NCI-H2196 treated with DMSO at 0.1 percent for 48 hours (cell line): ENCODE measurements around the gene ZNF397.

Source experiments
- DNase-seq: peaks from one replicate; lab custom pipeline; 2025; ENCODE audit not compliant: unreplicated experiment; lab: John Stamatoyannopoulos, UW

Gene ZNF397

DNA sequence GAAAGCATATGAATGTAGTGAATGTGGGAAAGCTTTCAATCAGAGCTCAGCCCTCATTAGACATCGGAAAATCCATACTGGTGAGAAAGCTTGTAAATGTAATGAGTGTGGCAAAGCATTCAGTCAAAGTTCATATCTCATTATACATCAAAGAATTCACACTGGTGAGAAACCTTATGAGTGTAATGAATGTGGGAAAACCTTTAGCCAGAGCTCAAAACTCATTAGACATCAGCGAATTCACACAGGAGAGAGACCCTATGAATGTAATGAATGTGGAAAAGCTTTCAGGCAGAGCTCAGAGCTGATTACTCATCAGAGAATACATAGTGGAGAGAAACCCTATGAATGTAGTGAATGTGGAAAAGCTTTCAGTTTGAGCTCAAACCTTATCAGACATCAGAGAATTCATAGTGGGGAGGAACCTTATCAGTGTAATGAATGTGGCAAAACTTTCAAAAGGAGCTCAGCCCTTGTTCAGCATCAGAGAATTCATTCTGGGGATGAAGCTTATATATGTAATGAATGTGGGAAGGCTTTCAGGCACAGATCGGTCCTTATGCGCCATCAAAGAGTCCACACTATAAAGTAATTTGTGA is 5.0 kb downstream of the ZNF397 start:
- DNase-seq, result no peak

DNA sequence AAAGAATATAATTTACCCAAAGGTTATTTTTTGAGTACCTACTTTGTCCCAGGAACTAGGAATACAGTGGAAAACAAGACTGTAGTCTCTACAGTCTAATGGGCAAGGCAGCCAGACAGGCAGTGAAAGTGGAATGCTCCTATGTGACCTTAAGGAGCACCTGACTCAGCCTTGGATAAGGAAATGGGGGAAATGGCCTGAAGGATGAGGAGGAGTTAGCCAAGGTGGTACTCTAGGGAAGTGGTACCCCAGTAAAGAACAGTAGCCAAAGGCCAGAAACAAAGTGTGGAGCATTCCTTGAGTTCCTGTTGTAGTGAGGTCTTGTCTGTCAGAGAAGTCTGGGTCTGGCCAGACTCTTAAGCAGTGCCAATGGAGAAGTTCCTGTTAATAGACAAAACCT is 6.0 kb downstream of the ZNF397 start:
- DNase-seq, result no peak

DNA sequence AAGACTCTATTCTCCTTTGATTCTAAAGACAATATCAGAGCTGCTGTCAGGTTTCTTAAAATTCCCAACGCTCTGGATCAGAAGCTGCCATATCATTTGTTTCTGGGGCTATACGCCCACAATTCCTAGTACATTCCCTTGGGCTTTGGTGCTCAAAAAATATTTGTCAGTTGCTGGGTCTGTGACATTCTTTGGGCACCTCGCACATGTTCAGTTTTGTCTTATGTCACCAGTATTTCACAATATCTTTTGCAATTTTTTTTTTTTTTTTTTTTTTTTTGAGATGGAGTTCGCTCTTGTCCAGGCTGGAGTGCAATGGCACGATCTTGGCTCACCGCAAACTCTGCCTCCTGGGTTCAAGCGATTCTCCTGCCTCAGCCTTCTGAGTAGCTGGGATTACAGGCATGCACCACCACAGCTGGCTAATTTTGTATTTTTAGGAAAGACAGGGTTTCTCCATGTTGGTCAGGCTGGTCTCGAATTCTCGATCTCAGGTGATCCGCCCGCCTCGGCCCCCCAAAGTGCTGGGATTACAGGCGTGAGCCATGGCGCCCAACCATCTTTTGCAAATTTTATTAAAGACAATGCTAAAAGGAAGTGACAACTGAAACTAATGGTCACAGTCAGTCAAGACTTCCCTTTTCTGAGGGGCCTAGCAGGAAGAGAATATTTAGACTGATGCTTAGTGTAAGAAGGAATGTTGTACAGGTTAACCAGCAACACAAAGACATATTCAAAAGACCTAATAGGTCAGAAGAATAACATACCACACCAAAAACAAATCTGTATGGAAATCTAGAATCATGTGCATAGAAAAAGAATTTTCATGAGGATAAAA is 6.8 kb downstream of the ZNF397 start:
- no peak for DNase-seq

DNA sequence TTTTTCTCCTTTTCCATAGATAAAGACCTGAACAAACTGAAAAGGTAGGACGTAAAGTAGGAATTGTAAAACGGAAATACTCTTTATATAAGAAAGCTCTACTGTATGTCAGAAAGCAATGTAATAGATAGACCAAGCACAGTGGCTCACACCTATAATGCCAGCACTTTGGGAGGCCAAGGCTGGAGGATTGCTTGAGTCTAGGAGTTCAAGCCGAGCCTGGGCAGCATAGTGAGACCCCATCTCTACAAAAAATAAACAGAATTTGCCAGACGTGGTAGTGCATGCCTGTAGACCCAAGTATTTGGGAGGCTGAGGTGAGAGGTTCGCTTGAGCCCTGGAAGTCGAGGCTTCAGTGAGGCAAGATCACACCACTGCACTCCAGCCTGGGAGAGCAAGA is 7.6 kb downstream of the ZNF397 start:
- DNase-seq, result no peak

DNA sequence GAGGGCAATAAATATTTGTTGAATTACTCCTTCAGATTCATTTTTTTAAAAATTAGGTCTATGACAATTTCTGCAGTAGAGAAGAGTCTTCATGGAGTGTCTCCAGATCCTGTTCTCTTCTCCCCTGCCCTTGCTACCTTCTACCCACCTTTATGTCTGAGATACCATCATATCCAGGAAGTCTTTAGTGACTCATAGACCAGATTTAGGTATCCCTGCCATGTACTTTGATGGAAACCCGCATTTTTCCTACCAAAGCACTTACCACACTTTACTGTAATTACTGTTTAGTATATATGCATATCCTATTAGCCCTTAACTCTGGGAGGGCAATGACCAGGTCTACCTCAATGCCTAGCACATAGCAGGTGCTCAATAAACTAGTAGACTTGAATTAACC is 11.6 kb downstream of the ZNF397 start:
- no peak for DNase-seq

DNA sequence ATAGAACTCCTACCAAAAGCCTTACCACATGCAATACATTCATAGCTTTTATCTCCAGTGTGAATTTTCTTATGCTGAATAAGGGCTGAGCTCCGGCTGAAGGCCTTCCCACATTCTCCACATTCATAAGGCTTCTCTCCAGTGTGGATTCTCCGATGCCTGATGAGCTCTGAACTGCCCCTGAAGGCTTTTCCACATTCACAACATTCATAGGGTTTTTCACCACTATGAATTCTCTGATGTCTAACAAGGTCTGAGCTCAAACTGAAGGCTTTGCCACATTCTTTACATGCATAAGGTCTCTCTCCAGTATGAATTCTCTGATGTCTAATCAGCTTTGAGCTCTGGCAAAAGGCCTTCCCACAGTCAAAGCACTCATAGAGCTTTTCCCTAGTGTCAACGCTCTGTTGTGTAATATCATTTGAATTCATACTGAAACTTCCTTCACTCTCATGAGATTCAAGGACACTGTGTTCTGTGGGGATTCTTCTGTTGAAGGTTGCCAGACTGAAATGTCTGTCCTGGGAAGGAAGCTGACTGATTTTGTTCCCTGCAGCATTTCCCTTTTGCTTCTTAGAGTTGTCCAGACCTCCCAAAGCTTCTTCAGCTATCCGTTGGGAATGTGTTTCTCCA is 12.9 kb downstream of the ZNF397 start:
- DNase-seq, result no peak

DNA sequence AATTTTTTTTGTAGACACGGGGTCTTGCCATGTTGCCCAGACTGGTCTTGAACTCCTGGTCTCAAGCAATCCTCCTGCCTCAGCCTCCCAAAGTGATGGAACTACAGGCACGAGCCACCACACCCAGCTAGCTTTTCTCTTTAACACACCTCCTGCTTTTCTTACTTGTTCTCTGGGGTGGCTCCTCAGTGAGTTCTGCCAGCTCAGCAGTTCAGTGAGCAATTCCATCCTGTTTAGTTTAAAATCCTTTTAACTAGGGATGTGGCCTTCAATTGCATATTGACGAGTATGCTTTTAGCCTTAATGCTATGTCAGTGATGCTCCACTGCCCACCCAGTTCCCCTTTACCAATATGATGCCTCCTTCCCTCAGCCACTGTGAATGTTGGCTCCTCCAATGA is 16.1 kb downstream of the ZNF397 start:
- DNase-seq, result no peak

DNA sequence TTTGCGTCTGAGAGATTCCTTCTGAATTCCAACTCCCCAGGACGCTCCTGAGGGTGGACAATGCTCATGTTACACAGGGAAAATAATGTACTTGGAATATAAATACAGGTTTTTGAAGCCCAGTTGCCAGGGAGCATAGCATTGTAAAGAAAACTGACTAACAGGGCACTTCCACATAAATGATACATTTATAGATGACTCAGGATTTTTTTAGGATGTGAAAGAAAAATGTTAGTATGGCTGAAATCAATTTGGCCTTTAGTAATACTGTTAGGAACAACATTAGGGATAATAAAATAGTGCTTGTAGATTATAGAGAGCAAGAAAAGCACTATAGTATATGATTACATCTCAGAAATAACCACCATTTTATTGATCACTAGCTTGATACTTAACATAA is 23.6 kb downstream of the ZNF397 start:
- no peak for DNase-seq

DNA sequence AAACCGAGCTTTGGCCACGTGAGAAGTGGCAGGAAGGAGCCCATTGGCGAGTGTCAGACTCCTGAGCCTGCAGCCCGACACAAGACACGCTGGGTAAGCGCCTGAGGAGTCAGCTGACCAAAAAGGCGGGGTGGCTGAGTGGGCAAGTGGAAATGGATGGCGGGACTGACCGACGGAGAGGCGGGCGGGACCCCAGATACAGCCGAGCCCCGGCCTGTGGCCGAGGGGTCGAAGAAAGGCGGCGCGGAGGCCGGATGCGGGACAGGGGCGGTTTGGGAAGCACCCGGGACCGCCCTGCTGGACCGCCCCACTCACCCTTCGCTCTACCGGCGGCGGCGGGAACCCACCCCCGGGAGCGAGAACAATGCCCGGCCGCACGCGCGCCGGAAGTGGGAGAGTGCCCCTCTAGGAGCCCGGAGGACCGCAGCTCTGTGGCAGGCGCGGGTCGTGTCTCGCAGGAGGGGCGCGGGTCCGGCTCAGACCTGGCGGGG is 26.4 kb downstream of the ZNF397 start:
- no peak for DNase-seq

DNA sequence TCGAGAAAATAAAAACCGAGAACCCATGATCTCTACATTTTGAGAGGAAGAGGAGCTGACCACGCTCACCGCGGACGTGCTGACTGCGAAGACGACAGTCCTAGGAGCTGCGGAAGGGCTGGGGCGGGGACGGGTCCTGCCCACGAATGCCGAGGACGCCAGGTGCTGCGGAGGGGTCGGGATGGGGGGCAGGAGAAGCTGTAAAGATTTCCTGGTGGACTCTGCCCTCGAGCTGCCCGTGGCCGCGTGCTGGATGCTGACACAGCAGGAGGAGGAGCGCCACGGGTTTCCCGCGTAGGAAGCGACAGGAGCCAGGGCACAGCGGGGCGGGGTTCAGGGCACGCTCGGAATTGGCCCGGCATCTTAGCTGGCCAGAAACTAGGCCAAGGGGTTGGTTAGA is 27.0 kb downstream of the ZNF397 start:
- no peak for DNase-seq

DNA sequence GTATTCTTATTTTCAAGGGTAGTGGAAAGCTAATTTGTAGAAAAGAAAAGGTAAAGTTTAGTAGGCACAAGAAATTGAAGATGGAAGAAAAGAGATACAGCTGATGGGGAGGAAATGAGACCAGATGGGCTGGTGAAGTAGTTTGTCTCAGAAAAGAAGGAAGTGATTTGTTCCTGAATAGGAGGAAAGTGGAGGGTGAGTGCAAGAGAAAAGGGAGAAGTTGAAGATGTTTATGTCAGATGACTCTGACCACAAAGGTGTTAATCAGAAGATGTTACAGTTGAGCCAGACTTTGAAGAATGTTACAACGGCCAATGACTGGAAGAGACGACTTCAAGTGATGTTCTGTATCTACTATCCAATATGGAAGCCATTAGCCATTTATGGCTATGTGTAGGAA is 28.0 kb downstream of the ZNF397 start:
- no peak for DNase-seq

DNA sequence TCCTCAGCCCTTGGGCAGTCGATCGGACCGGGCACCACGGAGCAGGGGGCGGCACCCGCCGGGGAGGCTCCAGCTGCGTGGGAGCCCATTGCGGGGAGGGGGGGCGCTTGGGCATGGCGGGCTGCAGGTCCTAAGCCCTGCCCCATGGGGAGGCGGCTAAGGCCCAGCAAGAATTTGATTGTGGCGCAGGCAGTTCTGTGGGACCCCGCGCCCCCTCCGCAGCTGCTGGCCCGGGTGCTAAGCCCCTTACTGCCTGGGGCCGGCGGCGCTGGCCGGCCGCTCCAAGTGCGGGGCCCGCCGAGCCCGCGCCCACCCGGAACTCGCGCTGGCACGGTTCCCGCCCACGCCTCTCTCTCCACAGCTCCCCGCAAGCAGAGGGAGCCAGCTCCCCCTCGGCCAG is 30.8 kb downstream of the ZNF397 start:
- DNase-seq, result no peak

DNA sequence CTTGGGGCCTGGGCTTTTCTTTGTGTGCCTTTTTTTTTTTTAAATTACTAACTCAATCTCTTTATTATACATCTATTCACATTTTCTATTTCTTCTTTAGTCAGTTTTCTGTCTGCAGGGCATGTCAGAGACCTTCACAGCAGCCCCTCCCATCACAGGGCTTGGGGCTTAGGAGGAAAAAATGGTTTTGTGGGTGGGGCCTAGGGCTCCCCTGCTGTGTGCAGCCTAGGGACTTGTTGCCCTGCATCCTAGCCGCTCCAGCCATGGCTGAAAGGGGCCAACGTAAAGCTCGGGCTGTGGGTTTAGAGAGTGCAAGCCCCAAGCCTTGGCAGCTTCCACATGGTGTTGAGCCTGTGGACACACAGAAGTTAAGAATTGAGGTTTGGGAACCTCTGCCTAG is 35.4 kb downstream of the ZNF397 start:
- no peak for DNase-seq

DNA sequence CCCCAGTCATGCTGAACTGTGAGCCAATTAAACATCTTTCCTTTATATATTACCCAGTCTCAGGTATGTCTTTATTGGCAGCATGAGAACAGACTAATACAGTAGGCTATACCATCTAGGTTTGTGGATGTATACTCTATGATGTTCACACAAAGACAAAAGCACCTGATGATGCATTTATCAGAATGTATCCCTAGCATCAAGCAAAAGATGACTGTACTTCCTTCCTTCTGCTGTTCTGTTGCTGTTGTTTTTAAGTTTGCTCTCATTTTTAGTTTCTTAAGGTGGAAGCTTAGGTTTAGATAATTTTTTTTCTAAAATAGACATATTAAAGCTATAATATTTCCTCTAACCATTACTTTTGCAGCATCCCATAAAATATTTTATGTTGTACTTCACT is 36.8 kb downstream of the ZNF397 start:
- no peak for DNase-seq

DNA sequence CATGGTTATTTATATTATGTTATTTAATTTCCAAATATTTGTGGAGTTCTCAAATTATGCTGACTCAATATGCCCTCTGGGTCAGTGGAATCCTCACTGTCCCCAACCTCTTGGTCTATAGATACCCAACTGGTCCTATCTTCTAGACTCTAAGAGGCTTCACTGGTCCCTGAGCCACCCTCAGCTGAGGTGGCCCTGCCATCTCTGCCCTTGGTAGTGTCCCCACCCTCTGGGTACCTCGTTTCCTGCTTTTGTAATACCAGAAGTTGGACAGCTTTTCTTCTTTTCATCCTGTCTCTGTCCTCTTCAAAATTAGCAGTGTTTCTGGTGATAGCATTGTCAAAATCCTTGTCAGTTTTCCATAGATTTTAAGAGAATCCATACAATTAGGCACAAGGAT is 37.3 kb downstream of the ZNF397 start:
- no peak for DNase-seq

DNA sequence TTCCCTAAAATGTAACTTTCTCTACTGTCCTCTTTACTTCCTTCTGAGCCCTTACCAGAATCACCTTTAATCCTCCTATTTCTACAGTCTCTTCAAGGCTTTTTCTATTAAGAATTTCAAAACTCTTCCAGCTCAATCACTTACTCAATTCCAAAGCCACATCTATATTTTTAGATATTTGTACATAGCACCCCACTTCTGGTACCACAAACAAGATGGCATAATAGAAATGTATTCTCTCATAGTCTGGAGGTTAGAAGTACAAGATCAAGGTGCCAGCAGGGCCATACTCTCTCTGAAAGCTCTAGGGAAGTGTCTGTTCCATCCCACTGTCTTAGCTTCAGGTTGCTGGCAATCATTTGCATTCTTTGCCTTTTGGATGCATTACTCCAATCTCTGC is 38.1 kb downstream of the ZNF397 start:
- no peak for DNase-seq

DNA sequence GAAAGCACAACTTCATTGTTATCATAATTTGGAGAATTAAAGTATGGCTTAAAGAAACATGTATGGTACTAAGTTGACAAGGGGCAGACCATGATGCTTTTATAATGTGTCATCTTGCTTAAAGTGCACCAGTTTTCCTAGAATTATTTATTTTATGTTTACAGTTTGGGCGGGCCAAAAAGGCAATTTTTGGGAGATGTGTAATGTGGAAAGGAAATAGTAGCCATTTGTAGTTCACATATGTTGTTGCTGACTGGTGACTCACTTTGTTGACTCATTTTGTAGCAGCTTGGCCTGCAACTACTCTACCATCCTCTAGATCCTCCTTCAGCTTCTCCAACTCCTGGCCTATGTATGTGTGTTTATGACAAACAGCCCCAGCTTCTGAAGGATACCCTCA is 41.5 kb downstream of the ZNF397 start:
- no peak for DNase-seq

DNA sequence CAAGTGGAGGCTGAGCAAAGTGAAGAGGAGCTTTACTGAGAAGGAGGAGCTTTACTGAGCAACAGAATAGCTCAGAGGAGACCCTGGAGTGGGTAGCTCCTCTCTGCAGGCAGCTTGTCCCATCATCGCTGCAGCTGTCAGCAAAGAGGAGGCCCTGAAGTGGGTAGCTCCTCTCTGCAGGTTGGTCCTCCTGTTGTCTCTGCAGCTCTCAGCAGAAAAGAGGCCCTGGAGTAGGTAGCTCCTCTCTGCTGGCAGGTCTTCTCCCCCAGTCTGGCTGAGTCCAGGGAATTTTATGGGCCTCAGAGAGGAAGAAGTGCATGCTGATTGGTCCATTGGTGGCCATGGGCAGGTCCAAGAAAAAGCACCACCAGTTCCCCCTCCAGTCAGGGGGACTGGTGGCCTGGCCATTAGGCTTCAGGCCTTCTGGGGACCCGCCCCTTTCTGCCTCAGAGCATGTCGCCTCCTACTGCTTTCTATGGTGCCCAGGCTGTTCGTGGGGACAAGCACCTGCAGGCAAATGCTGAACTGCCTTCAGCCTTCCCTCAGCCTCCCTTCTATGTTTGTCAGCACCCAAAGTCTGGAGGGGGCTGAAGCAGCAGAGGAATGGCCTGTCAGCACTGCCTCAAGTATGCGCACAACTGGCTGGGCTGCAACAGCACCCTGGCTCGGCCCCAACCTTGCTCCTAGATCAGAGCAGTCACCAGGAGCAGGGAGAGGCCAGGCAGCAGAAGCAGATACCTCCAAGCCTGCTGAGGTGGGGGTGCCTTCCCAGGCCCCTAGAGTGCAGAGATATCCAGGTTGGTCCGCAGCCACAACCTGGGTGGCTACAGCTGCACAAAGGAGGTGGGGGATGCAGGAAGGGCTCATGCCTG is 43.3 kb downstream of the ZNF397 start:
- DNase-seq, result no peak

DNA sequence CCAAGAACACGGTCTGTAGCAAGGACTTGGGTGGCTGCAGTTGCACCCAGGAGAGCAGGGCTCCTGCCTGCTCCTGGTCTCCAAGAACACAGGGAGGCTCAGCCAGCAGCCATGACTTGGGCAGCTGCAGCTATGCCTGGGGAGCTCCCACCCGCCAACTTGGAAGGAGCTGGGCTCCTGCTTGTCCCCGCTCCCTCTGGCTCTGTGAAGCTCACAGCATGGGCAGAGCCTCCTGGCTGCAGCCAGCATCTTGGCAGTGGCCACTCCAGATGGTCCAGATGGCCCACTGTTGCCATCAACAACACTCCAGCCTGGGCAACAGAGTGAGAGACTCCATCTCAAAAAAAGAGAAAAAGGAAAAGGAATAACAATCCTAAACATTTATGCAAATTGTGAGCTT is 44.0 kb downstream of the ZNF397 start:
- no peak for DNase-seq

DNA sequence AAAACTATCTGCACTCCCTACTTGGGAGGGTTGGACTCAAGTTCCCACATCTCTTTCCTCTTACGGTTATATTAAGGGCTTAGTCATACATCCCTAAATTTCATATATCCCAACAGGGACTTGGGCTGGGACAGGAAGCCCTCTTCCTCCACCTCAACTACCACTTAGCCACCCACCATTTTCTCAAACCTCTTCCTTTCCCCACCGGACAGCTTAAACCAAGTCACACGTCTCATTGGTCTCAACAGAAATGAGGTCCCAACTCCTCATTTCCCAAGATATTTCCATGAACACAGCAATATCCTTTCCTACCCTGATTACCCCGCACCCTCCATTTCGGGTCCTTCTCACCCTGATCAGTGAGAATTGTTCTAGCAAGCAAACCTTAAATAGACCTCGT is 48.5 kb downstream of the ZNF397 start:
- DNase-seq, result no peak

DNA sequence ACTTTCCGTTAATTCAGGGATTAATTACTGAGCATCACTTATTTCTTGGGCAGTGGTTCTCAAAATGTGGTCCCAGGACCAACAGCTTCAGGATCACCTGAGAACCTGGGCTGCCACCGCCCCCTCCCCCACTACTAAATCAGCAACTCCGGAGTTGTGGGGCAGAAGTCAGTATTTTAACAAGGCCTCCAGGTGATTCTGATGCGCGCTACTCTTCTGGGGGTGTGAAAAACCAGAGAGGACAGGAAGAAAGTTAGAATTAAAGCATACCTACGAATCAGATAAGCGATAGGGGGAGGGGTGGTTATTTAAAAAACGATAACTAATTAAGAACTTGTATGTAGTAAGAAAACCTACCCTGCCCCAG is 48.9 kb downstream of the ZNF397 start:
- no peak for DNase-seq
